ENCODE results near the gene PDZD7.

- TF ChIP-seq BACH2 (CRISPR knock-in tag; IDR thresholded peaks at IDR 0.05; ENCODE audit: borderline replicate concordance): no peak
- TF ChIP-seq SNAI2 (CRISPR knock-in tag; IDR thresholded peaks at IDR 0.05): no peak
- no peak for TF ChIP-seq CSRNP3 (CRISPR knock-in tag; IDR thresholded peaks at IDR 0.05)
- no peak for TF ChIP-seq RARB (CRISPR knock-in tag; IDR thresholded peaks at IDR 0.05)
- TF ChIP-seq ESRRG (CRISPR knock-in tag; IDR thresholded peaks at IDR 0.05): no peak
- TF ChIP-seq ZNF565 (CRISPR knock-in tag; conservative IDR thresholded peaks at IDR 0.05; ENCODE audit: low read depth): no peak
- no peak for TF ChIP-seq CREB5 (CRISPR knock-in tag; IDR thresholded peaks at IDR 0.05; ENCODE audit: low read depth)
- peak; percentile 62; the same call in 1 of the 2 replicates for TF ChIP-seq TCF4 (CRISPR knock-in tag; IDR thresholded peaks at IDR 0.05; ENCODE audit: borderline replicate concordance)
- no peak for TF ChIP-seq TOX (CRISPR knock-in tag; IDR thresholded peaks at IDR 0.05; ENCODE audit: borderline replicate concordance)
- no peak for TF ChIP-seq PATZ1 (CRISPR knock-in tag; IDR thresholded peaks at IDR 0.05; ENCODE audit: borderline replicate concordance)
- TF ChIP-seq PPARA (CRISPR knock-in tag; IDR thresholded peaks at IDR 0.05; ENCODE audit: borderline replicate concordance): no peak
- no peak for TF ChIP-seq ZFP30 (CRISPR knock-in tag; IDR thresholded peaks at IDR 0.05)
These were observed 1.8 kb upstream of the PDZD7 start for GRCh38 chr10:101032637-101033224.

Measured in SK-N-SH treated with all-trans-retinoic acid at 6 μM for 48 hours (cell line).